HG02981 (cell line): ENCODE data around the gene HORMAD2.
"Not testable (repeated sequence)": the region's sequence is repeated elsewhere in the genome, so short reads cannot be mapped to it uniquely, and the experiment has no call there.

Experiments
- ATAC-seq: cut with Tn5 transposase; IDR thresholded peaks from one replicate; pipeline ENCODE4 v1.9.1; 2021; ENCODE audit warnings: mild to moderate bottlenecking, moderate library complexity; ENCODE audit not compliant: unreplicated experiment

Gene HORMAD2

GRCh38 chr22:30187529-30188407 is 107.5 kb downstream of the HORMAD2 start:
- ATAC-seq, result no peak

- no peak for ATAC-seq
Observed at GRCh38 chr22:30188911-30189310, 108.6 kb downstream of the HORMAD2 start.

GRCh38 chr22:30190574-30190973 is 110.3 kb downstream of the HORMAD2 start:
- no peak for ATAC-seq

GRCh38 chr22:30191040-30191701 is 110.9 kb downstream of the HORMAD2 start:
- ATAC-seq, result no peak

GRCh38 chr22:30192427-30192826 is 112.2 kb downstream of the HORMAD2 start:
- no peak for ATAC-seq

- ATAC-seq, result no peak
Observed at GRCh38 chr22:30193031-30193775, 112.9 kb downstream of the HORMAD2 start.

GRCh38 chr22:30195245-30196140 is 115.2 kb downstream of the HORMAD2 start:
- ATAC-seq, result no peak

- no peak for ATAC-seq
Observed at GRCh38 chr22:30196141-30196879, 116.0 kb downstream of the HORMAD2 start.

GRCh38 chr22:30196880-30197336 is 116.6 kb downstream of the HORMAD2 start:
- ATAC-seq, result no peak

- no peak for ATAC-seq
Observed at GRCh38 chr22:30197389-30197788, 117.1 kb downstream of the HORMAD2 start.

GRCh38 chr22:30198152-30198825 is 118.0 kb downstream of the HORMAD2 start:
- no peak for ATAC-seq

- no peak for ATAC-seq
Observed at GRCh38 chr22:30198921-30199320, 118.7 kb downstream of the HORMAD2 start.

GRCh38 chr22:30200905-30201304 is 120.6 kb downstream of the HORMAD2 start:
- ATAC-seq, result not testable (repeated sequence)

- ATAC-seq, result no peak
Observed at GRCh38 chr22:30201945-30202344, 121.7 kb downstream of the HORMAD2 start.

- no peak for ATAC-seq
Observed at GRCh38 chr22:30202531-30203006, 122.3 kb downstream of the HORMAD2 start.

- ATAC-seq, result no peak
Observed at GRCh38 chr22:30204015-30204741, 123.9 kb downstream of the HORMAD2 start.

- no peak for ATAC-seq
Observed at GRCh38 chr22:30204742-30205111, 124.5 kb downstream of the HORMAD2 start.
